Esophagus muscularis mucosa (tissue), 4 donors: ENCODE measurements around the gene PALMD. TPM values are rescaled to one million over a fixed set of nuclear protein-coding genes. Genes with fewer than 3 reads are reported as not detected.

Experiments
- DNase-seq: peaks from one replicate; pipeline ENCODE4 v3.0.0-alpha.2; 2017; ENCODE audit errors: extremely low spot score
- H3K27ac ChIP-seq, 4 donors: fragments of 200-600 bp; sonication (generic); replicated peaks in 1 of 4; 1 replicate in 3 of 4; 2 replicates in 1 of 4; pipeline ENCODE4 v1.5.1; 2016 to 2019; ENCODE audit warnings: mild to moderate bottlenecking in 1 of 4
- H3K27me3 ChIP-seq, 4 donors: fragments of 200-600 bp; sonication (generic); one replicate each; pipeline versions ENCODE4 v1.5.1 to v1.6.0; 2016 to 2019
- H3K36me3 ChIP-seq, 4 donors: fragments of 200-600 bp; sonication (generic); one replicate each; pipeline ENCODE4 v1.5.1; 2016 to 2019
- H3K4me1 ChIP-seq, 4 donors: fragments of 200-600 bp; sonication (generic); one replicate each; pipeline ENCODE4 v1.5.1; 2016 to 2019
- H3K4me3 ChIP-seq, 4 donors: fragments of 200-600 bp; sonication (generic); 1 replicate in 2 of 4; 2 replicates in 2 of 4; pipeline ENCODE4 v1.5.1; 2016 to 2019; ENCODE audit warnings: mild to moderate bottlenecking in 4 of 4, moderate library complexity in 1 of 4
- H3K9me3 ChIP-seq, 4 donors: fragments of 200-600 bp; sonication (generic); 1 replicate in 3 of 4; 2 replicates in 1 of 4; pipeline ENCODE4 v1.5.1; 2016 to 2019
- CTCF ChIP-seq, 3 experiments: fragments of 200-600 bp in 2 of 3; fragments of 450-650 bp in 1 of 3; sonication (generic) in 2 of 3; IDR thresholded peaks; one replicate each; pipeline ENCODE4 v1.5.1; 2017 to 2019; ENCODE audit warnings: antibody characterized with exemption in 3 of 3, mild to moderate bottlenecking in 2 of 3, moderate library complexity in 1 of 3
- EP300 ChIP-seq: sonication (generic); formaldehyde crosslinking; IDR thresholded peaks from one replicate; pipeline ENCODE4 v1.6.1; 2017; ENCODE audit warnings: antibody characterized with exemption
- POLR2A ChIP-seq: fragments of 450-650 bp; IDR thresholded peaks from one replicate; pipeline ENCODE4 v1.6.1; 2017; ENCODE audit warnings: antibody characterized with exemption, moderate library complexity, mild to moderate bottlenecking, low read depth
- POLR2AphosphoS5 ChIP-seq, 2 donors: sonication (generic); formaldehyde crosslinking; IDR thresholded peaks; one replicate each; pipeline ENCODE4 v1.6.1; 2017; ENCODE audit warnings: antibody characterized with exemption in 2 of 2
- WGBS: methylation state at CpG from one replicate; pipeline ENCODE4 v1.1.5; 2018; 5-methylcytosine and 5-hydroxymethylcytosine counted together
- intact Hi-C: fragments of 100-400 bp; cut with DNase I; formaldehyde crosslinking; loops from one replicate; pipeline ENCODE4 v1.15.1; 2023
- total RNA-seq, 4 donors: library from RNA; depleted of rRNA; stranded (reverse); fragments of >200 nt; gene quantifications; one replicate each; pipeline versions ENCODE4 v1.1.0 to v1.2.1, GENCODE V29; 2016

Gene PALMD
- total RNA-seq, 4 donors from 2014 or later: 15.4 to 33.0 (median 27.5) TPM

DNA sequence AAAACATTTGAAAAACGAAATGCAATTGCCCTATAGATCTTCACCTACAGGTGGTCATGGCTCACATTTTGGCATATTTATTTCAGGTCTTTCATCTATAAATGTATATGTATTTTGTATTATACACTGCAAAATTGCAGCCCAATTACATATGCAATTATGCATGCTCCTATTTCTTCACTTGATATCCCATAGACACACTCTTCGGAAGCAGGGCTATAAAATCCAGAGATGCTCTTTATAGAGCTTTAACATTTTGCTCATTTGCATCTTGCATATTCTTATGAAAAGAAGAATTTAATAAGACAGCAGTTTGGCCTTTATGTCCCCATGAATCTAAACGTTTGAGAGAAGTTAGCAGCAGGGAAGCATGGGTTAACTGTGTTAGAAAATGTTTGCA, 44.7 kb upstream of the PALMD start:
- WGBS: 70% methylated on average over 3 of the region's 3 CpGs
- no peak for DNase-seq
- Histone ChIP-seq H3K27me3 (no peaks in the 10 kb centered on the region), H3K4me3 (no peak overlapping the region), H3K36me3 (no peaks in the 10 kb centered on the region), H3K4me1 (peaks cover 5 to 34% (median 24%) of the 10 kb centered on the region in 4 donors), H3K9me3 (no peaks in the 10 kb centered on the region), H3K27ac (no peak overlapping the region)
- TF ChIP-seq POLR2AphosphoS5 (IDR thresholded peaks at IDR 0.05) (no peak), EP300 (no peak), POLR2A (no peak), CTCF (IDR thresholded peaks at IDR 0.05) (no peak)
- intact Hi-C loops: loop anchor here (10.0 kb wide), 1 partner anchor 84 kb away; no protein-coding TSS in a partner anchor

- Histone ChIP-seq H3K36me3 (no peaks in the 10 kb centered on the region), H3K4me3 (no peak overlapping the region), H3K4me1 (peaks cover 5 to 35% (median 25%) of the 10 kb centered on the region in 4 donors), H3K9me3 (no peaks in the 10 kb centered on the region), H3K27ac (peak overlapping the region in 1 of 4 donors; percentile 22), H3K27me3 (no peaks in the 10 kb centered on the region)
- TF ChIP-seq POLR2A (no peak), POLR2AphosphoS5 (IDR thresholded peaks at IDR 0.05) (no peak), CTCF (IDR thresholded peaks at IDR 0.05) (no peak)
- 90% methylated on average over 4 of the region's 4 CpGs for WGBS
- intact Hi-C loops: loop anchor here (10.0 kb wide), 1 partner anchor 83 kb away; no protein-coding TSS in a partner anchor
- DNase-seq: no peak
Measured at GRCh38 chr1:99601709-99602403, 44.1 kb upstream of the PALMD start.

DNA sequence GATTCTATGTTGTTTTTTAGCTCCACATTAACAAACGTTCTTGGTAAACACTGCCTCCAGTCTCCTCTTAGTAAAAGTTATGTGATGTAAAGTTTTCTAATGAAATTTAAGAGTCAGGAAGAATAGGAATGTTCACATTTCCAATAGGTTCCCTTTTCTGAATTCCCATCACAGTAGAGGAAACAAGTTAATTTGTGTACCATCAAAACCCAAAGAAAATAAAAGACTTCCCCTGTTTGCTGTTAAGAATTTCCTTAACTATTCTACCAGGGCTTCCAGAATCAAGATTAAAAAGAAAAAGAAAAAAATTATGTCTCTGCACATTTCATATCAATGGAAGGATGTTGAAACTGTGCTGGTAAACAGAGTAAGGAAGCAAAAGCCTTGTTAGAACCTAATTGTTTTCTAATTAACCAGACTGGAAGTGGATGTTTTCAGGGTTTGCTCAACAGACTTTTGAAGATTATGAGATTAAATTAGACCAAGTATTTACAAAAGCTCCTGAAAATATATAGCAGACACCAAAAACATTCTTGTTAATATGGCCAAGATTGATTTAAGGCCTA, 43.4 kb upstream of the PALMD start:
- no peak for TF ChIP-seq EP300
- TF ChIP-seq CTCF (IDR thresholded peaks at IDR 0.05): no peak
- TF ChIP-seq POLR2AphosphoS5 (IDR thresholded peaks at IDR 0.05): no peak
- no peak for TF ChIP-seq POLR2A
- no peaks in the 10 kb centered on the region for H3K36me3 ChIP-seq
- H3K4me1 ChIP-seq: peaks cover 5 to 35% (median 25%) of the 10 kb centered on the region in 4 donors
- H3K4me3 ChIP-seq: no peak overlapping the region
- DNase-seq: no peak
- H3K27ac ChIP-seq: peak overlapping the region in 1 of 4 donors; percentile 22
- 63% methylated on average over 1 of the region's 1 CpG for WGBS
- H3K9me3 ChIP-seq: no peaks in the 10 kb centered on the region
- H3K27me3 ChIP-seq: no peaks in the 10 kb centered on the region
- intact Hi-C loops: loop anchor here (10.0 kb wide), 1 partner anchor 82 kb away; no protein-coding TSS in a partner anchor

DNA sequence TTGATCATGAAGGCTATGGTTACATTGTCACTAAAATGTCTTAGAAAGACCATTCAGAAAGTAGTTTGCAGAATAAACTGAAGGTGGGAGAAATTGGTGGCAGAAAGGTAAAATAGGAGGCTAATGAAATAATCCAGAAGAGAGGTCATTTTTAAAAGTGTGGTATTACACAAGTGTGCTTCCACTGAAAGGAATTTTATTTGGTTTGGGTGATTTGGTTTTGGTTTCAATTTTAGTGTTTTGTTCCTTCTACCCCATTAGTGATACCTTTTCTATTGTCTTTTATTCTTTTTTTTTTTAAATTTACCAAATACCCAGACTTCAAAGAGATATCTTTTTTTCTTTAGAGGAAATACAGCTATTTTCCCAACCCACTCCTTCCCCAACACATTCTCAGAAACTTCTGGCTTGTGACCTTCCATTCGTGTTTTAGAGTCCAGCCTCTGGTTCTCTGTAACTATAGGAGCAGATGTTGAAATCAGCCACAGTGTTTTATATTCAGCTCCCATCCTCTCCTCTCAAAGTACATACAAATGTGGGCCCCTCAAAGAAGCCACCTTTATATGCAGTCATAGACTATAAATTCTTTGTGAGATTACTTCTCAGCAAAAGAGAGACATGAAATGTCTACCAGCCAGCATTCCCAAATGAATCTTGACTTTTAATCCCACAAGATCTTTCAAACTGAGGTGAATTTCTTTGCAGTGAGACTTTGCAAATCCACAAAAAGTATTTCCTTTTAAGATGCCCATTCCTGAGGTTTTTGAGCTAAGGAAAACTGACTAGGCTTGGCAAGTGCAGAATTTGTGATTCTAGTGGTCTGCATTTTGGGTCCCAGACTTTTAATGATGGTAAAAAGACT, 42.0 kb upstream of the PALMD start:
- H3K36me3 ChIP-seq: no peaks in the 10 kb centered on the region
- 57% methylated on average over 1 of the region's 1 CpG for WGBS
- TF ChIP-seq CTCF (IDR thresholded peaks at IDR 0.05) (no peak), EP300 (no peak), POLR2A (no peak), POLR2AphosphoS5 (IDR thresholded peaks at IDR 0.05) (no peak)
- H3K27me3 ChIP-seq: no peaks in the 10 kb centered on the region
- H3K9me3 ChIP-seq: no peaks in the 10 kb centered on the region
- H3K4me1 ChIP-seq: peaks cover 5 to 34% (median 25%) of the 10 kb centered on the region in 4 donors
- H3K4me3 ChIP-seq: no peak overlapping the region
- DNase-seq: no peak
- intact Hi-C loops: loop anchor here (10.0 kb wide), 1 partner anchor 81 kb away; no protein-coding TSS in a partner anchor
- peak overlapping the region in 3 of 4 donors; percentile 2 to 44 (median 30) for H3K27ac ChIP-seq
